Progenitor cell of endocrine pancreas (in vitro differentiated cells): ENCODE measurements around the gene FXYD2. TPM values are rescaled to one million over a fixed set of nuclear protein-coding genes. Genes with fewer than 3 reads are reported as not detected.

Source experiments
- DNase-seq: peaks from one replicate; pipeline ENCODE4 v3.0.0; 2021; ENCODE audit warnings: low spot score; ENCODE audit not compliant: unreplicated experiment
- H3K27ac Mint-ChIP-seq: 2 replicates; pipeline ENCODE4 v1.8.0; 2021; ENCODE audit warnings: mild to moderate bottlenecking, moderate library complexity, mixed read lengths
- H3K27me3 Mint-ChIP-seq: 2 replicates; pipeline ENCODE4 v1.8.0; 2021; ENCODE audit warnings: mixed read lengths
- H3K36me3 Mint-ChIP-seq: 2 replicates; pipeline ENCODE4 v1.8.0; 2022; ENCODE audit warnings: mixed read lengths; ENCODE audit not compliant: insufficient read depth
- H3K4me1 Mint-ChIP-seq: 2 replicates; pipeline ENCODE4 v1.8.0; 2021; ENCODE audit warnings: low read depth, mixed read lengths
- H3K4me3 Mint-ChIP-seq: 2 replicates; pipeline ENCODE4 v1.8.0; 2021; ENCODE audit warnings: low read depth, mild to moderate bottlenecking, moderate library complexity, mixed read lengths
- H3K9me3 Mint-ChIP-seq: 2 replicates; pipeline ENCODE4 v1.8.0; 2021; ENCODE audit warnings: low read depth, mixed read lengths
- total RNA-seq: library from RNA; stranded (reverse); gene quantifications from 2 replicates; pipeline ENCODE4 v1.2.1, GENCODE V29; 2021
- TF ChIP-seq, protein P1 (sequence below): fragments of 200-600 bp; sonication (generic); IDR thresholded peaks from one replicate; pipeline ENCODE4 v1.5.0; 2021; ENCODE audit warnings: antibody characterized with exemption, mild to moderate bottlenecking; ENCODE audit not compliant: unreplicated experiment

Gene FXYD2
- total RNA-seq, 1 donor from 2014 or later, result 7.4 TPM

DNA sequence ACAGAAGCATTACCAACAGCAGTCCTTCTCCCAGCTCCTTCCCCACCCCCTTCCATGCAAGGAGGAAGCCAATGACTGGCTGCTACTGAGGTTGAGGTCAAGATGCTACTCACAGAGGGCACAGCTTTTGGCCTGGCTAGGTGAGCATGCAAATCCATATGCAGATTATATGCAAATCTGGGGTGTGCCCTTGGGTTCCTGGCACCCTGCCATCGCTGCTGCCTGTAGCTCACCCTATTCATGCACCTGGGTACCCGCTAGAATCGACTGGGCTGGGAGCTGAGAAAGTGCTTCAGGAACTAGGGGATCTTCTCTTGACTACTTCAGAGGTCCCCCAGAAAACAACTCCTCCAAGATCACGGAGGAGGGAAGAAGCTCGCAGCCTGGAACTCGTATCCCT lies 31.6 kb downstream of the FXYD2 start:
- no peak for DNase-seq
- Mint-ChIP-seq H3K27me3 (peaks cover 78% of the 10 kb centered on the region), H3K27ac (no peak overlapping the region), H3K4me3 (no peak overlapping the region), H3K9me3 (no peaks in the 10 kb centered on the region), H3K36me3 (no peaks in the 10 kb centered on the region), H3K4me1 (peaks cover 2% of the 10 kb centered on the region)
- TF ChIP-seq, protein P1, sequence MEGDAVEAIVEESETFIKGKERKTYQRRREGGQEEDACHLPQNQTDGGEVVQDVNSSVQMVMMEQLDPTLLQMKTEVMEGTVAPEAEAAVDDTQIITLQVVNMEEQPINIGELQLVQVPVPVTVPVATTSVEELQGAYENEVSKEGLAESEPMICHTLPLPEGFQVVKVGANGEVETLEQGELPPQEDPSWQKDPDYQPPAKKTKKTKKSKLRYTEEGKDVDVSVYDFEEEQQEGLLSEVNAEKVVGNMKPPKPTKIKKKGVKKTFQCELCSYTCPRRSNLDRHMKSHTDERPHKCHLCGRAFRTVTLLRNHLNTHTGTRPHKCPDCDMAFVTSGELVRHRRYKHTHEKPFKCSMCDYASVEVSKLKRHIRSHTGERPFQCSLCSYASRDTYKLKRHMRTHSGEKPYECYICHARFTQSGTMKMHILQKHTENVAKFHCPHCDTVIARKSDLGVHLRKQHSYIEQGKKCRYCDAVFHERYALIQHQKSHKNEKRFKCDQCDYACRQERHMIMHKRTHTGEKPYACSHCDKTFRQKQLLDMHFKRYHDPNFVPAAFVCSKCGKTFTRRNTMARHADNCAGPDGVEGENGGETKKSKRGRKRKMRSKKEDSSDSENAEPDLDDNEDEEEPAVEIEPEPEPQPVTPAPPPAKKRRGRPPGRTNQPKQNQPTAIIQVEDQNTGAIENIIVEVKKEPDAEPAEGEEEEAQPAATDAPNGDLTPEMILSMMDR, result no peak

- Mint-ChIP-seq H3K4me1 (peaks cover 2% of the 10 kb centered on the region), H3K27ac (no peak overlapping the region), H3K9me3 (no peaks in the 10 kb centered on the region), H3K4me3 (no peak overlapping the region), H3K36me3 (no peaks in the 10 kb centered on the region), H3K27me3 (peaks cover 78% of the 10 kb centered on the region)
- DNase-seq, result no peak
- TF ChIP-seq, protein P1, result no peak
These were observed 32.3 kb downstream of the FXYD2 start for GRCh38 chr11:117792241-117792640.

DNA sequence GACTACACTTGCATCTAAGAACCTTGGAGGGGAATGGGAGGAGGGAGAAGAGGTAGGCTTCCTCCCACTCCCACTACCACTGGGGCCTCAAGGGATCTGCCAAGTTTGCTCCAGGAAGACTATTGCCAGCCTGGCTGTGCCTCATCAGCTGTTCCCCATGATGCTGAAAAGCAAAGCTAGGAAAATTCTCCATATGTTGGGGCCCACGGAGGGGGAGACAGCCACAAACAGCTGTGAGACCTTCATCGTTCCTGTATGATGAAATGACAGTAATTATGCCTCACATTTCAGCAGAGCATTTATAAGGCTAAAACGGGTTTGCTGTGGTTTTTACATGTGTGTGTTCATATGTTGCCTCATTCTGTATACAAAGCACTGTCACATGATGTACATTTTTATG lies 34.3 kb downstream of the FXYD2 start:
- H3K27me3 Mint-ChIP-seq, result peaks cover 80% of the 10 kb centered on the region
- H3K4me3 Mint-ChIP-seq, result no peak overlapping the region
- TF ChIP-seq, protein P1, result no peak
- H3K4me1 Mint-ChIP-seq, result no peaks in the 10 kb centered on the region
- H3K9me3 Mint-ChIP-seq, result no peaks in the 10 kb centered on the region
- no peak overlapping the region for H3K27ac Mint-ChIP-seq
- H3K36me3 Mint-ChIP-seq, result no peaks in the 10 kb centered on the region
- DNase-seq, result no peak

- H3K4me3 Mint-ChIP-seq, result no peak overlapping the region
- no peak for DNase-seq
- no peak overlapping the region for H3K27ac Mint-ChIP-seq
- TF ChIP-seq, protein P1, result no peak
- H3K27me3 Mint-ChIP-seq, result peaks cover 76% of the 10 kb centered on the region
- no peaks in the 10 kb centered on the region for H3K4me1 Mint-ChIP-seq
- no peaks in the 10 kb centered on the region for H3K36me3 Mint-ChIP-seq
- H3K9me3 Mint-ChIP-seq, result no peaks in the 10 kb centered on the region
These were observed 35.3 kb downstream of the FXYD2 start for GRCh38 chr11:117789241-117789640.

- Mint-ChIP-seq H3K27ac (no peak overlapping the region), H3K4me3 (no peak overlapping the region), H3K4me1 (no peaks in the 10 kb centered on the region), H3K9me3 (no peaks in the 10 kb centered on the region), H3K27me3 (peaks cover 64% of the 10 kb centered on the region), H3K36me3 (no peaks in the 10 kb centered on the region)
- DNase-seq, result no peak
- TF ChIP-seq, protein P1, result no peak
These were observed 38.2 kb downstream of the FXYD2 start for GRCh38 chr11:117786135-117786870.
